Uterus (tissue), 2 donors: ENCODE measurements around the gene SBF2.

Experiments used
- POLR2A ChIP-seq, 2 donors: fragments of 450-650 bp; IDR thresholded peaks; one replicate each; pipeline ENCODE4 v1.6.1; 2016; ENCODE audit warnings: antibody characterized with exemption in 2 of 2, mild to moderate bottlenecking in 1 of 2, moderate library complexity in 1 of 2
- TF ChIP-seq, protein P1 (sequence below), 4 experiments: fragments of 200-600 bp in 2 of 4; fragments of 450-650 bp in 2 of 4; sonication (generic) in 2 of 4; IDR thresholded peaks; one replicate each; pipeline ENCODE4 v1.5.1; 2016 to 2019; ENCODE audit warnings: antibody characterized with exemption in 4 of 4, mild to moderate bottlenecking in 2 of 4, moderate library complexity in 1 of 4

DNA sequence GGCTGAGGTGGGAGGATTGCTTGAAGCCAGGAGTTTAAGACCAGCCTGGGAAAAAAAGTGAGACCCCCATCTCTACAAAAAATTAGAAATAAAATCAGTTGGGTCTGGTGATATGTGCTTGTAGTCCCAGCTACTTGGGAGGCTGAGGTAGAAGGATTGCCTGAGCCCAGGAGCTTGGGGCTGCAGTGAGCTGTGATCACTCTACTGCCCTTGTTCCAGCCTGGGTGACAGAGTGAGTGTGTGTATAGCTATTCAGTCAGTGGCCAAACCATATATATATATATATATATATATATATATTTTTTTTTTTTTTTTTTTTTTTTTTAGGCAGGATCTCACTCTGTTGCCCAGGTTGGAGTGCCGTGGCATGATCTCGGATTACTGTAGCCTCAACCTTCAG lies 35.3 kb upstream of the SBF2 start:
- TF ChIP-seq POLR2A (IDR thresholded peaks at IDR 0.05), result no peak
- TF ChIP-seq, protein P1, sequence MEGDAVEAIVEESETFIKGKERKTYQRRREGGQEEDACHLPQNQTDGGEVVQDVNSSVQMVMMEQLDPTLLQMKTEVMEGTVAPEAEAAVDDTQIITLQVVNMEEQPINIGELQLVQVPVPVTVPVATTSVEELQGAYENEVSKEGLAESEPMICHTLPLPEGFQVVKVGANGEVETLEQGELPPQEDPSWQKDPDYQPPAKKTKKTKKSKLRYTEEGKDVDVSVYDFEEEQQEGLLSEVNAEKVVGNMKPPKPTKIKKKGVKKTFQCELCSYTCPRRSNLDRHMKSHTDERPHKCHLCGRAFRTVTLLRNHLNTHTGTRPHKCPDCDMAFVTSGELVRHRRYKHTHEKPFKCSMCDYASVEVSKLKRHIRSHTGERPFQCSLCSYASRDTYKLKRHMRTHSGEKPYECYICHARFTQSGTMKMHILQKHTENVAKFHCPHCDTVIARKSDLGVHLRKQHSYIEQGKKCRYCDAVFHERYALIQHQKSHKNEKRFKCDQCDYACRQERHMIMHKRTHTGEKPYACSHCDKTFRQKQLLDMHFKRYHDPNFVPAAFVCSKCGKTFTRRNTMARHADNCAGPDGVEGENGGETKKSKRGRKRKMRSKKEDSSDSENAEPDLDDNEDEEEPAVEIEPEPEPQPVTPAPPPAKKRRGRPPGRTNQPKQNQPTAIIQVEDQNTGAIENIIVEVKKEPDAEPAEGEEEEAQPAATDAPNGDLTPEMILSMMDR (IDR thresholded peaks at IDR 0.05), result no peak
